Testis (tissue), 3 donors: Measurements from ENCODE around the gene GRAMD1A. TPM values are rescaled to one million over a fixed set of nuclear protein-coding genes. Genes with fewer than 3 reads are reported as not detected.
"Not testable (repeated sequence)": the region's sequence is repeated elsewhere in the genome, so short reads cannot be mapped to it uniquely, and the experiment has no call there.

Experiments used
- DNase-seq: peaks from one replicate; pipeline ENCODE4 v3.0.0-alpha.2; 2019
- H3K27ac ChIP-seq, 2 donors: fragments of 200-600 bp; sonication (generic); one replicate each; pipeline ENCODE4 v1.5.1; 2019
- H3K27me3 ChIP-seq: fragments of 200-600 bp; sonication (generic); one replicate; pipeline ENCODE4 v1.5.1; 2019
- H3K36me3 ChIP-seq: fragments of 200-600 bp; sonication (generic); one replicate; pipeline ENCODE4 v1.5.1; 2017; ENCODE audit warnings: low read depth; ENCODE audit errors: missing control alignments
- H3K4me1 ChIP-seq: fragments of 200-600 bp; sonication (generic); one replicate; pipeline ENCODE4 v1.5.1; 2019
- H3K4me3 ChIP-seq, 2 donors: fragments of 200-600 bp; sonication (generic); one replicate each; pipeline ENCODE4 v1.5.1; 2017 to 2019
- H3K9me3 ChIP-seq: fragments of 200-600 bp; sonication (generic); one replicate; pipeline ENCODE4 v1.5.1; 2017
- CTCF ChIP-seq, 3 experiments: fragments of 450-650 bp in 2 of 3; fragments of 200-600 bp in 1 of 3; sonication (generic) in 1 of 3; IDR thresholded peaks; one replicate each; pipeline ENCODE4 v1.5.1; 2016 to 2019; ENCODE audit warnings: antibody characterized with exemption in 3 of 3, mild to moderate bottlenecking in 2 of 3, moderate library complexity in 1 of 3
- POLR2A ChIP-seq: fragments of 450-650 bp; IDR thresholded peaks from one replicate; pipeline ENCODE4 v1.6.1; 2017; ENCODE audit warnings: antibody characterized with exemption, mild to moderate bottlenecking, moderate library complexity
- WGBS, 2 donors: methylation state at CpG; one replicate each; pipeline ENCODE4 v1.1.5; 2018; 5-methylcytosine and 5-hydroxymethylcytosine counted together
- intact Hi-C: fragments of 100-400 bp; cut with DNase I; formaldehyde crosslinking; loops from one replicate; pipeline ENCODE4 v1.15.1; 2023; ENCODE audit warnings: low total_unique reads
- polyA plus RNA-seq: library from polyadenylated mRNA; stranded (reverse); fragments of 350-450 nt; fragmentation: Illumina TruSeq; extraction: RNeasy Lipid Tissue Mini Kit (QIAGEN cat#74804); gene quantifications from one replicate; pipeline ENCODE4 v1.2.3, GENCODE V29; 2014; ENCODE audit warnings: low read depth, low replicate concordance; ENCODE audit not compliant: insufficient read depth
- total RNA-seq, 2 donors: library from RNA; depleted of rRNA; stranded (reverse); fragments of >200 nt; gene quantifications; one replicate each; pipeline ENCODE4 v1.2.3, GENCODE V29; 2016

GRAMD1A gene
- total and polyA plus RNA-seq, 3 donors from 2014 or later: 62.8 to 99.3 (median 92.4) TPM

GRCh38 chr19:34997071-34997617 lies 3.0 kb upstream of the GRAMD1A start:
- no peaks in the 10 kb centered on the region for H3K27me3 ChIP-seq
- intact Hi-C loops: no loop called here
- H3K36me3 ChIP-seq: no peaks in the 10 kb centered on the region
- H3K27ac ChIP-seq: peak overlapping the region; percentile 35 to 100
- H3K4me1 ChIP-seq: peaks cover 49% of the 10 kb centered on the region
- no peak for TF ChIP-seq CTCF (IDR thresholded peaks at IDR 0.05)
- TF ChIP-seq POLR2A: no peak
- 39 to 46% methylated on average over 8 of the region's 8 CpGs for WGBS, 2 donors
- DNase-seq: no peak
- H3K4me3 ChIP-seq: no peak overlapping the region
- H3K9me3 ChIP-seq: no peaks in the 10 kb centered on the region

DNA sequence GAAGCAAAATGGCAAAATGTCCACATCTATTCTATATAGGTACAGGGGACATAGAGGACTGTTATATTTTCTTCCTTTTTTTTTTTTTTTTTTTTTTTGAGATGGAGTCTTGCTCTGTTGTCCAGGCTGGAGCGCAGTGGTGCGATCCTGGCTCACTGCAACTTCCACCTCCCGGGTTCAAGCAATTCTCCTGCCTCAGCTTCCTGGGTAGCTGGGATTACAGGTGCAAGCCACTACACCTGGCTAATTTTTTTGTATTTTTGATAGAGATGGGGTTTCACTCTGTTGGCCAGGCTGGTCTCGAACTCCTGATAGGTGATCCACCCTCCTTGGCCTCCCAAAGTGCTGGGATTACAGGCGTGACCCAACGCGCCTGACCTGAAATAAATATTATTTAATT lies 1.9 kb upstream of the GRAMD1A start:
- H3K27me3 ChIP-seq, H3K4me3 ChIP-seq, H3K9me3 ChIP-seq, DNase-seq, intact Hi-C loops, H3K36me3 ChIP-seq: not testable (repeated sequence)
- H3K27ac ChIP-seq: peak overlapping the region; percentile 100
- WGBS, 2 donors: 85 to 86% methylated on average over 7 of the region's 7 CpGs
- H3K4me1 ChIP-seq: peaks cover 51% of the 10 kb centered on the region

DNA sequence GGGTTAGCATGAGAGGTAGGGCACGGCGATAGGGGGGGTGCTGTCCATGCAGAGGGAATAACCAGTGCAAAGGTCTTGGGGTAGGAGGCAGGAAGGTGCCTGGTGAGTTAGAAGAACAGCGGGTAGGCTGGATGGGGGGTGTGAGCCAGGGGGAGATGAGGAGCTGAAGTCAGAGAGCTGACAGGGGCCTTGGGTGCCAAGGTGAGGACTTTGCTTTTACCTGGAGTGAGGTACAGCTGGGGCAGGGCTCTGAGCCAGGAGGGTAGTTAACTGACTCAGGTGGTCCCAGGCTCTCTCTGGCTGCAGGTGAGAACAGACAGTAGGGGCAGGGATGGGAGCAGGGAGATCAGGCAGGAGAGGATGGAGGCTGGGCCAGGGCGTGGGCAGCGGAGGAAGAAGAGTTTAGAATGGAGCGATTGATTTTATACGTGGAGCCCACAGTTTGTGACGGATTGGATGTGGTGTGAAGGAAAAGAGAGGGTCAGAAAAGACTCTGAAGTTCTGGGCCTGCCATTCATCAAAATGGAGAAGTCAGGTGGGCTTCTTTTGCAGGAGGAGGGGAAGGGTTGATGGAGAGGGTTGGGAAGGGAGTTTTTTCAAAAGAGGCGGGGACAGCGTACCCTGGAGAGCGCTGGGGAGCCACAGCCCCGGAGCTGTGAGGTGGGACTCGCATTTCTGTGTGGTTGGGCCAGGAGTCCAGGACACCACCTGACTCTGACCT lies 1.2 kb upstream of the GRAMD1A start:
- no peaks in the 10 kb centered on the region for H3K27me3 ChIP-seq
- H3K27ac ChIP-seq: peak overlapping the region; percentile 100
- H3K4me3 ChIP-seq: peak overlapping the region; percentile 86 to 90
- 33 to 39% methylated on average over 13 of the region's 13 CpGs for WGBS, 2 donors
- peaks cover 56% of the 10 kb centered on the region for H3K4me1 ChIP-seq
- H3K36me3 ChIP-seq: no peaks in the 10 kb centered on the region
- DNase-seq: no peak
- TF ChIP-seq POLR2A: no peak
- intact Hi-C loops: no loop called here
- no peaks in the 10 kb centered on the region for H3K9me3 ChIP-seq

DNA sequence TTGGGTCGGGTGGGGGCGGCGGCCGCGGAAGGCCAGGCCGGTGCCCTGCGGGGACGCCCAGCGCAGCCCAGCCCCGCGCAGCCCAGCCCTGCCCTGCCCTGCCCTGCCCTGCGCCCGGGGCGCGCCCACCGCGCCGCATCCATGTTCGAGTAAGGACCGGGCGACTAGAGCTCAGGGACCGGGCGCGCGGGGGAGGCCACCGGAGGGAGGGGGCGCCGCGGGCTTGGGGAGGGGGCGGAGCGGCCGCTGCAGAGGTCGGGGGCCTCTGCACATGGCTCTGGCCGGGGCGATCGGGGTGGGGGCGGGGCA lies 169 bp downstream of the GRAMD1A start:
- intact Hi-C loops: no loop called here
- TF ChIP-seq CTCF (IDR thresholded peaks at IDR 0.05) (no peak), POLR2A (no peak)
- no peak for DNase-seq
- WGBS, 2 donors: 1% methylated on average over 16 of the region's 37 CpGs; no CpG with 5 or more reads in 1 of the 2 donors
- H3K4me1 ChIP-seq: peaks cover 44% of the 10 kb centered on the region
- H3K4me3 ChIP-seq: peak overlapping the region; percentile 86 to 90
- peak overlapping the region; percentile 100 for H3K27ac ChIP-seq
- H3K36me3 ChIP-seq: no peaks in the 10 kb centered on the region
- H3K9me3 ChIP-seq: no peaks in the 10 kb centered on the region
- no peaks in the 10 kb centered on the region for H3K27me3 ChIP-seq

DNA sequence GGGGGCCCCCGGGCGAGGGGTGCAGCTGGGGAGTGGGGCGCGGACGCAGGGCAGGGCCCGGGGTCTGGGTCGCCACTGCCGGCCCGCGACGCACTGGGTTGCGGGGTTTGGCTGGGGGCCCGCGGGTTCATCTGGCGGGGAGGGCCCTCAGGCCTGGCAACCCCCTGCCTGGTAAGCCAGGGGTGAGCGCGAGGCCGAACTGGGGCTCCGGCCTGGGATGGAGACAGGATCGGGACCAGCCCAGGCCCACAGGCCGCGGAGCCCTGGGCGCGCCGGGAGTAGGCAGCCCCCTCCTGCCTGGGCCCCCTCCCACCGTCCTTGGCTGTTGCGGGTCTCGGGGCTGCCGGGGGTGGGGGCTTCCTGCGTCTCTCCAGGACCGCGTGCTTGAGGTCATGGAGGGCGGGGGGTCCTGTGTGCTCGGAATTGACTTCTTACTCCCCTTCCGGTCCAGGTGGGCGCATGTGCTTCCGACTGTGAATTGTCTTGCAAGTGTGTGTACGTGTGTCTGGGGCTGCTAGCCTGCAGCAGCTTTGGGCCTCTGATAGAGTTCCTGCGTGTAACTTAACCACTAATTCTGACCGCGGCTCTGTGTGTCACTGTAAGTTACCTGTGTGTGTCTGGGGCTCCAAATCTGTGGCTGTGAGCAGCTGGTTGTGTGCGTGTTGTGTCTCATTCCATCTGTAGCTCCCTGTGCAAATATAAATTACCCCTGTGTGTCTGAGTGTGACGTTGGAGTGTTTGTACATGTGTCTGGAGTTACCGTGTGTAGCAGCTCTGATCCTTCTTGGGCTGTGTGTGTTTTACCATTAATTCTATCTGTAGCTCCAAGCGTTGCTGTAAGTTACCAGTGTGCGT lies 751 bp downstream of the GRAMD1A start:
- 3 to 11% methylated on average over 7 to 45 of the region's 46 CpGs for WGBS, 2 donors
- peaks cover 44% of the 10 kb centered on the region for H3K4me1 ChIP-seq
- no peak for DNase-seq

More for the DNA sequence above, 751 bp downstream of the GRAMD1A start:
- Histone ChIP-seq H3K36me3 (no peaks in the 10 kb centered on the region), H3K4me3 (peak overlapping the region; percentile 86 to 90), H3K27ac (peak overlapping the region; percentile 89 to 100), H3K9me3 (no peaks in the 10 kb centered on the region), H3K27me3 (no peaks in the 10 kb centered on the region)
- TF ChIP-seq POLR2A (no peak), CTCF (IDR thresholded peaks at IDR 0.05) (no peak)
- intact Hi-C loops: no loop called here
